ENCODE results near the gene HOXD3. TPM values are rescaled to one million over a fixed set of nuclear protein-coding genes. Genes with fewer than 3 reads are reported as not detected.
A peak's percentile ranks its signal among the peaks of the same experiment; 100 is the strongest.

HOXD3 gene
- total RNA-seq, 1 experiment from 2014 or later = not detected

GRCh38 chr2:176155356-176156044, 1.6 kb upstream of the HOXD3 start:
- Mint-ChIP-seq H3K9me3 (no peaks in the 10 kb centered on the region), H3K4me3 (no peak overlapping the region), H3K36me3 (peaks cover 2% of the 10 kb centered on the region; the same call in 1 of the 2 replicates), H3K27ac (no peak overlapping the region), H3K4me1 (peaks cover 32% of the 10 kb centered on the region), H3K27me3 (ENCODE audit: low read depth) (peaks cover 100% of the 10 kb centered on the region)
- CTCF ChIA-PET = interaction anchor here (0.8 to 2.6 kb wide), 6 partner anchors 15 to 499 kb away, joined by 3 to 13 read pairs (median 4); no protein-coding TSS in a partner anchor
- no peak for TF ChIP-seq CREM (CRISPR knock-in tag; IDR thresholded peaks at IDR 0.05)
- no peak for TF ChIP-seq GTF2I (CRISPR knock-in tag; conservative IDR thresholded peaks at IDR 0.05)
- no peak for TF ChIP-seq KAT7 (CRISPR knock-in tag; IDR thresholded peaks at IDR 0.05; ENCODE audit: borderline replicate concordance)
- TF ChIP-seq TP53 (CRISPR knock-in tag; IDR thresholded peaks at IDR 0.05) = no peak
- no peak for TF ChIP-seq HMGA2 (CRISPR knock-in tag; IDR thresholded peaks at IDR 0.05)
- no peak for TF ChIP-seq ATF3 (CRISPR knock-in tag; conservative IDR thresholded peaks at IDR 0.05)
- no peak for TF ChIP-seq SMAD3 (CRISPR knock-in tag; IDR thresholded peaks at IDR 0.05; ENCODE audit: borderline replicate concordance)
- TF ChIP-seq E2F4 (CRISPR knock-in tag; IDR thresholded peaks at IDR 0.05; ENCODE audit: borderline replicate concordance, low read depth) = no peak
- DNase-seq (ENCODE audit: low spot score) (no peak), ATAC-seq (peak; percentile 9)
- POLR2A ChIA-PET = no interaction called here

- Mint-ChIP-seq H3K27ac (no peak overlapping the region), H3K36me3 (peaks cover 2% of the 10 kb centered on the region; the same call in 1 of the 2 replicates), H3K4me1 (peaks cover 33% of the 10 kb centered on the region), H3K9me3 (no peaks in the 10 kb centered on the region), H3K4me3 (no peak overlapping the region), H3K27me3 (ENCODE audit: low read depth) (peaks cover 100% of the 10 kb centered on the region)
- ChIA-PET CTCF (interaction anchor here (2.6 kb wide), 1 partner anchor 299 kb away, joined by 13 read pairs; no protein-coding TSS in a partner anchor), POLR2A (no interaction called here)
- DNase-seq (ENCODE audit: low spot score) (no peak), ATAC-seq (no peak)
- TF ChIP-seq ETV6 (CRISPR knock-in tag; IDR thresholded peaks at IDR 0.05) (no peak), ZNF532 (CRISPR knock-in tag; IDR thresholded peaks at IDR 0.05; ENCODE audit: borderline replicate concordance) (no peak), TEAD1 (CRISPR knock-in tag; IDR thresholded peaks at IDR 0.05) (no peak)
These were observed 753 bp upstream of the HOXD3 start for GRCh38 chr2:176156301-176156806.

GRCh38 chr2:176157499-176158185, 535 bp downstream of the HOXD3 start:
- DNase-seq (ENCODE audit: low spot score) (no peak), ATAC-seq (no peak)
- Mint-ChIP-seq H3K4me1 (peaks cover 29% of the 10 kb centered on the region), H3K36me3 (peaks cover 2% of the 10 kb centered on the region; the same call in 1 of the 2 replicates), H3K27ac (no peak overlapping the region), H3K27me3 (ENCODE audit: low read depth) (peaks cover 100% of the 10 kb centered on the region), H3K9me3 (no peaks in the 10 kb centered on the region), H3K4me3 (no peak overlapping the region)
- ChIA-PET POLR2A (no interaction called here), CTCF (no interaction called here)
- TF ChIP-seq JAZF1 (CRISPR knock-in tag; IDR thresholded peaks at IDR 0.05) = no peak
- TF ChIP-seq E2F5 (CRISPR knock-in tag; IDR thresholded peaks at IDR 0.05) = no peak
- TF ChIP-seq ATF1 (CRISPR knock-in tag; IDR thresholded peaks at IDR 0.05) = no peak
- no peak for TF ChIP-seq E2F4 (CRISPR knock-in tag; IDR thresholded peaks at IDR 0.05; ENCODE audit: borderline replicate concordance, low read depth)
- TF ChIP-seq OVOL2 (CRISPR knock-in tag; IDR thresholded peaks at IDR 0.05; ENCODE audit: borderline replicate concordance) = no peak
- no peak for TF ChIP-seq ZNF121 (CRISPR knock-in tag; IDR thresholded peaks at IDR 0.05)
- TF ChIP-seq NR1H2 (CRISPR knock-in tag; IDR thresholded peaks at IDR 0.05) = no peak
- no peak for TF ChIP-seq ZNF512 (CRISPR knock-in tag; IDR thresholded peaks at IDR 0.05; ENCODE audit: borderline replicate concordance)
- TF ChIP-seq IRF2 (CRISPR knock-in tag; IDR thresholded peaks at IDR 0.05; ENCODE audit: borderline replicate concordance, low read depth) = no peak

Data from WTC11 (cell line).